DND-41 (cell line): Measurements from ENCODE around the gene SOX8.

Experiments used
- CTCF ChIP-seq: IDR thresholded peaks from 2 replicates; pipeline ENCODE4 v1.5.1; 2012; ENCODE audit warnings: borderline replicate concordance, low read length, moderate library complexity, mild to moderate bottlenecking; ENCODE audit not compliant: poor library complexity, severe bottlenecking; ENCODE audit errors: extremely low read depth
- EZH2 ChIP-seq: IDR thresholded peaks from 3 replicates; pipeline ENCODE4 v1.6.1; 2012; ENCODE audit warnings: borderline replicate concordance, low read depth, mild to moderate bottlenecking, moderate library complexity, low read length, inconsistent platforms; ENCODE audit not compliant: severe bottlenecking

GRCh38 chr16:969508-970385, 11.8 kb upstream of the SOX8 start:
- TF ChIP-seq CTCF (no peak), EZH2 (no peak)
